Measurements from ENCODE around the gene SSBP3.

The SSBP3 gene

GRCh38 chr1:54367613-54368012, 38.6 kb downstream of the SSBP3 start:
- H3K9ac ChIP-seq (ENCODE audit: low read length), result no peak overlapping the region
- peaks cover 9% of the 10 kb centered on the region for H3K36me3 ChIP-seq (ENCODE audit: control insufficient read depth, insufficient read depth, low read length, severe bottlenecking)
- no peaks in the 10 kb centered on the region for H3K27me3 ChIP-seq (replicated peaks; ENCODE audit: control insufficient read depth, insufficient read depth, low read length)
- H3K9me3 ChIP-seq (ENCODE audit: control insufficient read depth, low read length), result no peaks in the 10 kb centered on the region
- no peak overlapping the region for H3K4me3 ChIP-seq (ENCODE audit: low read length)
- peaks cover 6% of the 10 kb centered on the region for H3K4me1 ChIP-seq (ENCODE audit: control insufficient read depth, insufficient read depth, low read length)
- DNase-seq (ENCODE audit: low read depth), result peak; percentile 20

- Histone ChIP-seq H3K9ac (ENCODE audit: low read length) (no peak overlapping the region), H3K4me1 (ENCODE audit: control insufficient read depth, insufficient read depth, low read length) (peaks cover 8% of the 10 kb centered on the region), H3K27me3 (replicated peaks; ENCODE audit: control insufficient read depth, insufficient read depth, low read length) (no peaks in the 10 kb centered on the region), H3K9me3 (ENCODE audit: control insufficient read depth, low read length) (no peaks in the 10 kb centered on the region), H3K36me3 (ENCODE audit: control insufficient read depth, insufficient read depth, low read length, severe bottlenecking) (peaks cover 9% of the 10 kb centered on the region), H3K4me3 (ENCODE audit: low read length) (no peak overlapping the region)
- no peak for DNase-seq (ENCODE audit: low read depth)
Observed at GRCh38 chr1:54365847-54366246, 40.3 kb downstream of the SSBP3 start.

- Histone ChIP-seq H3K4me3 (ENCODE audit: low read length) (no peak overlapping the region), H3K36me3 (ENCODE audit: control insufficient read depth, insufficient read depth, low read length, severe bottlenecking) (peaks cover 9% of the 10 kb centered on the region), H3K9ac (ENCODE audit: low read length) (no peak overlapping the region), H3K4me1 (ENCODE audit: control insufficient read depth, insufficient read depth, low read length) (peaks cover 8% of the 10 kb centered on the region), H3K27me3 (replicated peaks; ENCODE audit: control insufficient read depth, insufficient read depth, low read length) (no peaks in the 10 kb centered on the region), H3K9me3 (ENCODE audit: control insufficient read depth, low read length) (no peaks in the 10 kb centered on the region)
- DNase-seq (ENCODE audit: low read depth), result no peak
Observed at GRCh38 chr1:54365398-54365797, 40.8 kb downstream of the SSBP3 start.

GRCh38 chr1:54364995-54365394, 41.2 kb downstream of the SSBP3 start:
- Histone ChIP-seq H3K4me1 (ENCODE audit: control insufficient read depth, insufficient read depth, low read length) (peaks cover 8% of the 10 kb centered on the region), H3K9me3 (ENCODE audit: control insufficient read depth, low read length) (no peaks in the 10 kb centered on the region), H3K4me3 (ENCODE audit: low read length) (no peak overlapping the region), H3K9ac (ENCODE audit: low read length) (no peak overlapping the region), H3K27me3 (replicated peaks; ENCODE audit: control insufficient read depth, insufficient read depth, low read length) (no peaks in the 10 kb centered on the region), H3K36me3 (ENCODE audit: control insufficient read depth, insufficient read depth, low read length, severe bottlenecking) (peaks cover 7% of the 10 kb centered on the region)
- DNase-seq (ENCODE audit: low read depth), result no peak

GRCh38 chr1:54364582-54364981, 41.6 kb downstream of the SSBP3 start:
- Histone ChIP-seq H3K9ac (ENCODE audit: low read length) (no peak overlapping the region), H3K4me1 (ENCODE audit: control insufficient read depth, insufficient read depth, low read length) (peaks cover 8% of the 10 kb centered on the region), H3K9me3 (ENCODE audit: control insufficient read depth, low read length) (no peaks in the 10 kb centered on the region), H3K4me3 (ENCODE audit: low read length) (no peak overlapping the region), H3K36me3 (ENCODE audit: control insufficient read depth, insufficient read depth, low read length, severe bottlenecking) (peaks cover 4% of the 10 kb centered on the region), H3K27me3 (replicated peaks; ENCODE audit: control insufficient read depth, insufficient read depth, low read length) (no peaks in the 10 kb centered on the region)
- DNase-seq (ENCODE audit: low read depth), result no peak

- Histone ChIP-seq H3K4me1 (ENCODE audit: control insufficient read depth, insufficient read depth, low read length) (peaks cover 8% of the 10 kb centered on the region), H3K27me3 (replicated peaks; ENCODE audit: control insufficient read depth, insufficient read depth, low read length) (no peaks in the 10 kb centered on the region), H3K36me3 (ENCODE audit: control insufficient read depth, insufficient read depth, low read length, severe bottlenecking) (no peaks in the 10 kb centered on the region), H3K4me3 (ENCODE audit: low read length) (no peak overlapping the region), H3K9ac (ENCODE audit: low read length) (no peak overlapping the region), H3K9me3 (ENCODE audit: control insufficient read depth, low read length) (no peaks in the 10 kb centered on the region)
- no peak for DNase-seq (ENCODE audit: low read depth)
Observed at GRCh38 chr1:54363925-54364324, 42.3 kb downstream of the SSBP3 start.

- no peaks in the 10 kb centered on the region for H3K9me3 ChIP-seq (ENCODE audit: control insufficient read depth, low read length)
- H3K4me3 ChIP-seq (ENCODE audit: low read length), result no peak overlapping the region
- peaks cover 8% of the 10 kb centered on the region for H3K4me1 ChIP-seq (ENCODE audit: control insufficient read depth, insufficient read depth, low read length)
- peaks cover 6% of the 10 kb centered on the region for H3K36me3 ChIP-seq (ENCODE audit: control insufficient read depth, insufficient read depth, low read length, severe bottlenecking)
- no peaks in the 10 kb centered on the region for H3K27me3 ChIP-seq (replicated peaks; ENCODE audit: control insufficient read depth, insufficient read depth, low read length)
- no peak overlapping the region for H3K9ac ChIP-seq (ENCODE audit: low read length)
- DNase-seq (ENCODE audit: low read depth), result no peak
Observed at GRCh38 chr1:54362881-54363340, 43.3 kb downstream of the SSBP3 start.

GRCh38 chr1:54361342-54361741, 44.9 kb downstream of the SSBP3 start:
- no peak for DNase-seq (ENCODE audit: low read depth)
- Histone ChIP-seq H3K9ac (ENCODE audit: low read length) (no peak overlapping the region), H3K4me1 (ENCODE audit: control insufficient read depth, insufficient read depth, low read length) (peaks cover 8% of the 10 kb centered on the region), H3K4me3 (ENCODE audit: low read length) (no peak overlapping the region), H3K36me3 (ENCODE audit: control insufficient read depth, insufficient read depth, low read length, severe bottlenecking) (peaks cover 10% of the 10 kb centered on the region), H3K27me3 (replicated peaks; ENCODE audit: control insufficient read depth, insufficient read depth, low read length) (no peaks in the 10 kb centered on the region), H3K9me3 (ENCODE audit: control insufficient read depth, low read length) (no peaks in the 10 kb centered on the region)

GRCh38 chr1:54360165-54361005, 45.8 kb downstream of the SSBP3 start:
- Histone ChIP-seq H3K4me3 (ENCODE audit: low read length) (no peak overlapping the region), H3K9me3 (ENCODE audit: control insufficient read depth, low read length) (no peaks in the 10 kb centered on the region), H3K27me3 (replicated peaks; ENCODE audit: control insufficient read depth, insufficient read depth, low read length) (no peaks in the 10 kb centered on the region), H3K36me3 (ENCODE audit: control insufficient read depth, insufficient read depth, low read length, severe bottlenecking) (peaks cover 10% of the 10 kb centered on the region), H3K4me1 (ENCODE audit: control insufficient read depth, insufficient read depth, low read length) (peaks cover 8% of the 10 kb centered on the region), H3K9ac (ENCODE audit: low read length) (no peak overlapping the region)
- no peak for DNase-seq (ENCODE audit: low read depth)

- Histone ChIP-seq H3K27me3 (replicated peaks; ENCODE audit: control insufficient read depth, insufficient read depth, low read length) (no peaks in the 10 kb centered on the region), H3K36me3 (ENCODE audit: control insufficient read depth, insufficient read depth, low read length, severe bottlenecking) (peaks cover 10% of the 10 kb centered on the region), H3K4me1 (ENCODE audit: control insufficient read depth, insufficient read depth, low read length) (peaks cover 8% of the 10 kb centered on the region), H3K9me3 (ENCODE audit: control insufficient read depth, low read length) (no peaks in the 10 kb centered on the region), H3K9ac (ENCODE audit: low read length) (no peak overlapping the region), H3K4me3 (ENCODE audit: low read length) (no peak overlapping the region)
- no peak for DNase-seq (ENCODE audit: low read depth)
Observed at GRCh38 chr1:54359393-54360162, 46.6 kb downstream of the SSBP3 start.

GRCh38 chr1:54358503-54359168, 47.6 kb downstream of the SSBP3 start:
- no peak overlapping the region for H3K4me3 ChIP-seq (ENCODE audit: low read length)
- no peaks in the 10 kb centered on the region for H3K27me3 ChIP-seq (replicated peaks; ENCODE audit: control insufficient read depth, insufficient read depth, low read length)
- H3K9ac ChIP-seq (ENCODE audit: low read length), result no peak overlapping the region
- DNase-seq (ENCODE audit: low read depth), result no peak
- no peaks in the 10 kb centered on the region for H3K9me3 ChIP-seq (ENCODE audit: control insufficient read depth, low read length)
- H3K36me3 ChIP-seq (ENCODE audit: control insufficient read depth, insufficient read depth, low read length, severe bottlenecking), result peaks cover 10% of the 10 kb centered on the region
- H3K4me1 ChIP-seq (ENCODE audit: control insufficient read depth, insufficient read depth, low read length), result peaks cover 8% of the 10 kb centered on the region

Data from adipocyte (in vitro differentiated cells).